ENCODE data around the gene PDE6H. TPM values are rescaled to one million over a fixed set of nuclear protein-coding genes. Genes with fewer than 3 reads are reported as not detected.

The PDE6H gene
- total and polyA plus RNA-seq, 2 of the 8 experiments (the other 6 are each of a cell fraction or from before 2014, with no cell fraction given): not detected

GRCh38 chr12:14934511-14934910 is 38.3 kb upstream of the PDE6H start (continued):
- no peak for TF ChIP-seq CHD7 (IDR thresholded peaks at IDR 0.05; ENCODE audit: insufficient replicate concordance, low read length)
- TF ChIP-seq NRF1 (IDR thresholded peaks at IDR 0.05; ENCODE audit: low read depth, low read length): no peak
- no peak for TF ChIP-seq POLR2AphosphoS5 (IDR thresholded peaks at IDR 0.05; ENCODE audit: low read depth, low read length)
- no peak for TF ChIP-seq GABPA (IDR thresholded peaks at IDR 0.05; ENCODE audit: borderline replicate concordance, insufficient read depth, low read length)
- TF ChIP-seq TCF12 (IDR thresholded peaks at IDR 0.05; ENCODE audit: low read depth, low read length): no peak
- no peak for TF ChIP-seq FOSL1 (IDR thresholded peaks at IDR 0.05; ENCODE audit: insufficient read depth, low read depth, low read length)
- no peak for TF ChIP-seq POU5F1 (IDR thresholded peaks at IDR 0.05; ENCODE audit: low read depth, low read length)
- TF ChIP-seq BCL11A (IDR thresholded peaks at IDR 0.05; ENCODE audit: low read depth in 2 of 2, low read length in 2 of 2): no peak
- TF ChIP-seq TBP (IDR thresholded peaks at IDR 0.05; ENCODE audit: low read depth, low read length): no peak
- TF ChIP-seq SIX5 (IDR thresholded peaks at IDR 0.05; ENCODE audit: low read depth, low read length): no peak
- TF ChIP-seq MAFK (IDR thresholded peaks at IDR 0.05; ENCODE audit: low read depth, low read length): no peak
- TF ChIP-seq POLR2A (IDR thresholded peaks at IDR 0.05; ENCODE audit: control extremely low read depth in 1 of 2, low read depth in 2 of 2, low read length in 2 of 2): no peak
- TF ChIP-seq KDM5A (IDR thresholded peaks at IDR 0.05; ENCODE audit: low read length): no peak
- TF ChIP-seq PHF8 (conservative IDR thresholded peaks at IDR 0.05; ENCODE audit: low read depth, low read length): no peak

Data from H1 (cell line).